Esophagus muscularis mucosa (tissue), 4 donors: Measurements from ENCODE around the gene HCRT.

Source experiments
- EP300 ChIP-seq: sonication (generic); formaldehyde crosslinking; IDR thresholded peaks from one replicate; pipeline ENCODE4 v1.6.1; 2017; ENCODE audit warnings: antibody characterized with exemption
- POLR2A ChIP-seq: fragments of 450-650 bp; IDR thresholded peaks from one replicate; pipeline ENCODE4 v1.6.1; 2017; ENCODE audit warnings: antibody characterized with exemption, moderate library complexity, mild to moderate bottlenecking, low read depth
- POLR2AphosphoS5 ChIP-seq, 2 donors: sonication (generic); formaldehyde crosslinking; IDR thresholded peaks; one replicate each; pipeline ENCODE4 v1.6.1; 2017; ENCODE audit warnings: antibody characterized with exemption in 2 of 2
- TF ChIP-seq, protein P1 (sequence below), 3 experiments: fragments of 200-600 bp in 2 of 3; fragments of 450-650 bp in 1 of 3; sonication (generic) in 2 of 3; IDR thresholded peaks; one replicate each; pipeline ENCODE4 v1.5.1; 2017 to 2019; ENCODE audit warnings: antibody characterized with exemption in 3 of 3, mild to moderate bottlenecking in 2 of 3, moderate library complexity in 1 of 3

DNA sequence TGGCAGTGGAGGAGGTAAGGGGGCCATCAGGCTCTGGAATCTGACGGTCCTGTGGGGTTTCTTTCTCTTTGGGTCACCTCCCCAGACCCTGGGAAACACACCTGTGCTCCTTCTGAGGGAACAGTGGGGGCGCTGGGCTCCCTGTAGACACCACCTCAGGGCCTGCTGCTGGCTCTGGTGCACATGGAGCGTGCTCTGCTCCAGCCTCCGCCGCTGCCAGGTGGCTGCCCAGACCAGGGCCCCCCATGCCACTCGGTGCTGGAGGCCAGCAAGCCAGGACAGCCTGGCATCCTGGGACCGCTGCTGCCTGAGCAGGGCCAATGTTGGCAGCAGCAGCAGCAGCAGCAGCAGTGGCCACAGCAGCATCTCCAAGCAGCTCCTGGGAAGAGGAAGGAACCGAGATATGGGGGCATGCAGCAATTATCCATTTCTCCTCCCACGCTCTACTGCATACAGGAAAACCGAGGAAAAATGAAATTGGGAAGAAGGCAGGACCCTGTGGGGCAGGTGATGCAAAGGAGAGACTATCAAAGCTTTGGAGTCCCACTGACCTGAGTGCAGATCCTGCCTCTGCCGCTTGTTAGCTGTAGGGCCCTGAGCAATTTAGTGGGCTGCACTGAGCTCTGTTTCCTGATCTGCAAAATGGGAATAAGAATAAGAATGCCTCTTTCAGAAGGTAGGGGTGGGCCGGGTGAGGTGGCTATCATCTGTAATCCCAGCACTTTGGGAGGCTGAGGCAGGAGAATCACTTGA lies 8.1 kb upstream of the HCRT start:
- TF ChIP-seq POLR2A (no peak), POLR2AphosphoS5 (IDR thresholded peaks at IDR 0.05) (no peak), EP300 (no peak)
- TF ChIP-seq, protein P1, sequence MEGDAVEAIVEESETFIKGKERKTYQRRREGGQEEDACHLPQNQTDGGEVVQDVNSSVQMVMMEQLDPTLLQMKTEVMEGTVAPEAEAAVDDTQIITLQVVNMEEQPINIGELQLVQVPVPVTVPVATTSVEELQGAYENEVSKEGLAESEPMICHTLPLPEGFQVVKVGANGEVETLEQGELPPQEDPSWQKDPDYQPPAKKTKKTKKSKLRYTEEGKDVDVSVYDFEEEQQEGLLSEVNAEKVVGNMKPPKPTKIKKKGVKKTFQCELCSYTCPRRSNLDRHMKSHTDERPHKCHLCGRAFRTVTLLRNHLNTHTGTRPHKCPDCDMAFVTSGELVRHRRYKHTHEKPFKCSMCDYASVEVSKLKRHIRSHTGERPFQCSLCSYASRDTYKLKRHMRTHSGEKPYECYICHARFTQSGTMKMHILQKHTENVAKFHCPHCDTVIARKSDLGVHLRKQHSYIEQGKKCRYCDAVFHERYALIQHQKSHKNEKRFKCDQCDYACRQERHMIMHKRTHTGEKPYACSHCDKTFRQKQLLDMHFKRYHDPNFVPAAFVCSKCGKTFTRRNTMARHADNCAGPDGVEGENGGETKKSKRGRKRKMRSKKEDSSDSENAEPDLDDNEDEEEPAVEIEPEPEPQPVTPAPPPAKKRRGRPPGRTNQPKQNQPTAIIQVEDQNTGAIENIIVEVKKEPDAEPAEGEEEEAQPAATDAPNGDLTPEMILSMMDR (IDR thresholded peaks at IDR 0.05), result no peak
